ENCODE data around the gene DHX35.

- TF ChIP-seq SNAI2 (CRISPR knock-in tag; IDR thresholded peaks at IDR 0.05): no peak
- TF ChIP-seq, protein P1, sequence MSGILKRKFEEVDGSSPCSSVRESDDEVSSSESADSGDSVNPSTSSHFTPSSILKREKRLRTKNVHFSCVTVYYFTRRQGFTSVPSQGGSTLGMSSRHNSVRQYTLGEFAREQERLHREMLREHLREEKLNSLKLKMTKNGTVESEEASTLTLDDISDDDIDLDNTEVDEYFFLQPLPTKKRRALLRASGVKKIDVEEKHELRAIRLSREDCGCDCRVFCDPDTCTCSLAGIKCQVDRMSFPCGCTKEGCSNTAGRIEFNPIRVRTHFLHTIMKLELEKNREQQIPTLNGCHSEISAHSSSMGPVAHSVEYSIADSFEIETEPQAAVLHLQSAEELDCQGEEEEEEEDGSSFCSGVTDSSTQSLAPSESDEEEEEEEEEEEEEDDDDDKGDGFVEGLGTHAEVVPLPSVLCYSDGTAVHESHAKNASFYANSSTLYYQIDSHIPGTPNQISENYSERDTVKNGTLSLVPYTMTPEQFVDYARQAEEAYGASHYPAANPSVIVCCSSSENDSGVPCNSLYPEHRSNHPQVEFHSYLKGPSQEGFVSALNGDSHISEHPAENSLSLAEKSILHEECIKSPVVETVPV (CRISPR knock-in tag; IDR thresholded peaks at IDR 0.05): no peak
Measured at GRCh38 chr20:39070484-39071231, 108.5 kb downstream of the DHX35 start.
